ENCODE data around the gene PDE6A.
"Not testable (repeated sequence)": the region's sequence is repeated elsewhere in the genome, so short reads cannot be mapped to it uniquely, and the experiment has no call there.

The PDE6A gene

DNA sequence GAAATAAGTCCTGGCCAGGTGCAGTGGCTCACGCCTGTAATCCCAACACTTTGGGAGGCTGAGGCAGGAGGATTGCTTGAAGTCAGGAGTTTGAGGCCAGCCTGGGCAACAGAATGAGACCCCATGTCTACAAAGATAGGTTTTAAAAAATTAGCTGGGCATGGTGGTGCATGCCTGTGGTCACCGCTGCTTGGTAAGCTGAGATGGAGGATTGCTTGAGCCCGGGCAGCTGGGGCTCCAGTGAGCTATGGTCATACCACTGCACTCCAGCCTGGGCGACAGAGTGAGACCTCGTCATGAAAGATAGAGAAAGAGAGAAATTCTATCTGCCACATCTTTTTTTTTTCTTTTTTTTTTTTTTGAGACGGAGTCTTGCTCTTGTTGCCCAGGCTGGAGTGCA, 86.1 kb downstream of the PDE6A start:
- not testable (repeated sequence) for DNase-seq

DNA sequence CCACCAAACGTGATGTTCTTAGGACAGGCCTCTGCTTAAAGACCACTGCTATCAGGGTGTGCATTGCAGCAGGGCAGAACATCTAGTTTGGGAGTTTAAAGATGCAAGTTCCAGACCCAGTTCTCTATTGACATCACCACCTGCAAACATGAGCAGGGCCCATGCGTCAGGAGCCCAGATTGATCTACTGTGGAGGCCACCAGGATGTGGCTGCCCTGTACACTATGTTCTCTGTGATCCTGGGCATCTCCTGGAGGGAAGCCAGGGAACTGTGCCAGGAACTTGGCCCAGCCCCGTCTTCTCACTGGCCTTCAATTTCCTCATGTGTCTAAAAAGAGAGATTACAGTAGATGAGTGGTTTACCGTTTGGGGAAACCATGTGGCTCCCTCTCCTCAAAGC, 87.1 kb downstream of the PDE6A start:
- no peak for DNase-seq

GRCh38 chr5:149855366-149855765, 89.2 kb downstream of the PDE6A start:
- DNase-seq, result no peak

DNA sequence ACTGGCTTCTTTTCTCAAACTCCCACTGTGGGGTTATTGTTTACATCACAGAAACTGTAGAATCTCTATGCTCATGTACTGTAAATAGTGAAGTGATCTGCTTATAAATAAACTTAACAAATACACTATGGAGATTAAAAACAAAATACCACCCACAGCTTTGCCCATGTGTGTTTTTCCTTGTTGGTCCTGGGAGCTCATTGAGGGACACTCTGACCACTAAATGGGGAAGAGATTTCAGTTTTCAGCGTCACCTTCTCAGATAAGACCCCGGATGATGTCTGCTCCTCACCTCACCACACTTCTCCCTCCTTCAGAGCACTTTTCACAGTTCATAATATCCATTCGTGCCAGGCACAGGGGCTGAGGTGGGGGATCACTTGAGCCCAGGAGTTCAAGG, 89.7 kb downstream of the PDE6A start:
- DNase-seq, result no peak

GRCh38 chr5:149853701-149854100, 90.9 kb downstream of the PDE6A start:
- DNase-seq, result no peak

- no peak for DNase-seq
Measured at GRCh38 chr5:149853331-149853648, 91.3 kb downstream of the PDE6A start.

DNA sequence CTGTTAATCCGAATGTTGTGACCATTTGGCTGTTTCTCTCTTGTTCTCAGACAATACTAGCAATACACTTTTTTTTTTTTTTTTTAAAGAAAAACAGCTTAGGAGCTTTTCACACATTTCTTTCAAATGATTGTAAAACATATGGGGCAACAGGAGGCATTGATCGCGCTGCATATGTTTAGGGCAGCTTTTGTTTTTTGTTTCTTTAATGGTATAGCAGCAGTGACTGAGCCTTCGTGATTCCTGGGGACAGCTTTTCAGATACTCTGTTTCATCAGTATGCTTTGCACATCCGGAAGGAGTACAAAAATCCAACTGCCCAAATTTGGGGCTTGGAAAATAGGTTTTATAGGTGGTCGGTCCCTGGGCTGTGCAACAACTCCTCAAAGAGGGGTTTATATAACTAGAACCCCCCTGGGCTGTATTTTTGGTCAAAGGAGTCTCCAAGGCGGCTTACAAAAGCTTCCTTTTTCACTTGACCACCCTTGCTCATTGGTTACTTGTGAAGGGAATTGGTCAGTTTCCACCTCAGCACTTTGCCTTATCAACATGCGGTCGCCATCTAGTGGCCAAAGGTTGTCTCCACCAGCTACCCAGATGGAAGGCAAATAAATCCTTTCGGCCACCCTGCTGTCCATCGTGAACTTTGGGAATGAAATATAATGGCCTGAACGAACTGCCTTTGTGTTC, 91.8 kb downstream of the PDE6A start:
- peak; percentile 33 for DNase-seq

- no peak for DNase-seq
Measured at GRCh38 chr5:149851211-149851610, 93.4 kb downstream of the PDE6A start.

DNA sequence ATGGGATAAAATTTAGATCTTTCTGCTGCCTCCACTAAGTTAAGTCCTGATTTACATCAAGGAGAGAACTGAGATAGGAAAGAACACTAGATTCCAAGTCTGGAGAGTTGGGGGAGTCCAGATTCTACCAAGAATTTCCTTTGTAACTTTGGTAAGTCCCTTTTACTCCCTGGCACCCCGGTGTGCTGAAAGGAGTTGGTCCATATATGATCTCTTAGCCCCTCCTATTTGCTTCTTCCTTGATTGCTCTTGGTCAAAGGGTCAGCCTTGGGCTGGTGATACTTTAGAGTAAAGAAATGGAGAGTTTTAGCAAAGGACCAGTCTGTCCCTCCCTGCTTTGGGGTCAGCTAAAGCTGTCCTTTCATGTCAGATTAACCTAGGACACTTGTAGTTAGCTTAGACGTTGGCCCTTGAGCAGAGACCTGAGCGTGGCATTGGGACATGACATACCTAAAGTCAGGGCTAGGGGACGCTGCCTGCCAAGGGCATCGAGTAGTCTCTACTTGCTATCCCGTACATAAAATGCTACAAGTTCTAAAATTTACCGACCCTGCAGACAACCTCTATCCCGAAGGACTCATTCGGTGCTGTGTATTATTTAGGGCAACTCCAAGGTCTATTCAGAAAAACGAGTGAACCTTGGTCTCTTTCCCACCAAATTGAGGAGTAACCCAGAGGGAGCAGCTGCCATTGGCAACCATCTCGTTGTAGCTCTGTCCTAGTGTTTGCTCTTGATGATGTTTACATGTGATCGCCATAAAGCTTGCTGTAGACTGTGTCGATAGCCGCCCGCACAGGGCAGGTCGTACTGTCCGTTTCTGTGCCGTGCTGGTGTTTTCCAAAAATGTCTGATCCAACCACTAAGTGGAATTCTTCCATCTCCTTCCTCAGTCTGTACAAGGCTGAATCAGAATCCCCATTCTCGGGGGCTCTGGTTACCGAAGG, 94.4 kb downstream of the PDE6A start:
- no peak for DNase-seq

- no peak for DNase-seq
Measured at GRCh38 chr5:149849280-149849965, 95.2 kb downstream of the PDE6A start.

GRCh38 chr5:149847611-149848010, 97.0 kb downstream of the PDE6A start:
- DNase-seq, result no peak

GRCh38 chr5:149846021-149846420, 98.6 kb downstream of the PDE6A start:
- DNase-seq, result no peak

- no peak for DNase-seq
Measured at GRCh38 chr5:149845601-149846000, 99.0 kb downstream of the PDE6A start.

DNA sequence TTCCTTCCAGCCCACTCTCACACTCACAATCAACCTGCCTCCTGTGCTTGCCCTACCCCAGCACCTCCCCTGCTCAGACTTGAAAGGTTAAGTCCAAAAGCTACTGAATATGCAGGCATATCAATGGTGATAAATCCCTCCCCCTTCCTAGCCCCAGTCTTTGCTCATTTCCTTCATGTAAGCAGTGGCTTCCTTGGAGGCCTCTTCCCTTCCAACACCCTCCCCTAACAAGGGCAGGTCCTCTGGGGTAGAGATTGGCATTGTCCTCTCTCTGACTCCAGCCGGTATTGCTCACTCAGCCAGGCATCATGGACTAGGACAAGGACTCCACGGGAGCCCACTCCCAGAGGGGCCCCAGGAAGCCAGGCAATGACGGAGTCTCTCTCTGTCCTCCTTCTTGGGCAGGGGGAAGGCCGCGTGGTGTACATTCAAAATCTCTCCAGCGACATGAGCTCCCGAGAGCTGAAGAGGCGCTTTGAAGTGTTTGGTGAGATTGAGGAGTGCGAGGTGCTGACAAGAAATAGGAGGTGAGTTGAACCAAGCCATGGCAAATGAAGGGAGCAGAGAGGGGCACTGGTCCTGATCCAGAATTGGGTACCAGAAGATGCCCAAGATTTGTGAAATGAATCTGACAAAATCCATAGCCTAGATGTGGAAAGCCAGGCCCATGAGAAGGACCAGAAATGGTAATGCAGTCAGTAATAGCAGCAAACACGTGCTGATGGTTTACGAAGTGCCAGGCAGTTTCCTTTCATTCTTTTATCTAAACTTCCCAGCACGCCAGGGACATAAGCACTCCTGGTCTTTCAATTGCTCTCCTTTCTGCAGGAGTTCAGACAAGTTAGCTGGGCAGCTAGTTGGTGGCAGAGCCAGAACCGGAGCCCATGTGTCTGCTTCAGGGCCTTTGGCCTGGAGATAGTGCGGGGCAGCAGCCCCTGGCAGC, 102.5 kb downstream of the PDE6A start:
- no peak for DNase-seq

GRCh38 chr5:149840226-149840825, 104.3 kb downstream of the PDE6A start:
- DNase-seq, result no peak

DNA sequence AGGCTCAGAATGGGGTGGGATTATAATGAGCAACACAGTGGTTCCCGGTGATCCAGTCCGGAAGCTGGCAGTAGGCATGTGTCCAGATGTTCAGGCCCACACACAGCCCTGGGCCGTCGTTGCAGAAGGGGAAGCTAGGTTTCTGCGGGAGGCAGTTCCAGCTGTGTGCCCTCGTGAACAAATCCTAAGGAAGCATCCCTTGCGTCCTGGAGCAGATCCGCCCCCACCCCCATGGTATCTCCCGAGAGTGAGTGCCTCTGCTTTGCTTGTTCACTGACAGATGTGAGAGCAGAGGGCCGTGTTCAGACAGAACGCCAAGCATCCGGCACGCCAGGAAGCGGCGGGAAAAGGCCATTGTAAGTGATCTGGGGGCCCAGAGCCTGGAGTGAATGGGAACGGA, 104.8 kb downstream of the PDE6A start:
- DNase-seq, result no peak

DNA sequence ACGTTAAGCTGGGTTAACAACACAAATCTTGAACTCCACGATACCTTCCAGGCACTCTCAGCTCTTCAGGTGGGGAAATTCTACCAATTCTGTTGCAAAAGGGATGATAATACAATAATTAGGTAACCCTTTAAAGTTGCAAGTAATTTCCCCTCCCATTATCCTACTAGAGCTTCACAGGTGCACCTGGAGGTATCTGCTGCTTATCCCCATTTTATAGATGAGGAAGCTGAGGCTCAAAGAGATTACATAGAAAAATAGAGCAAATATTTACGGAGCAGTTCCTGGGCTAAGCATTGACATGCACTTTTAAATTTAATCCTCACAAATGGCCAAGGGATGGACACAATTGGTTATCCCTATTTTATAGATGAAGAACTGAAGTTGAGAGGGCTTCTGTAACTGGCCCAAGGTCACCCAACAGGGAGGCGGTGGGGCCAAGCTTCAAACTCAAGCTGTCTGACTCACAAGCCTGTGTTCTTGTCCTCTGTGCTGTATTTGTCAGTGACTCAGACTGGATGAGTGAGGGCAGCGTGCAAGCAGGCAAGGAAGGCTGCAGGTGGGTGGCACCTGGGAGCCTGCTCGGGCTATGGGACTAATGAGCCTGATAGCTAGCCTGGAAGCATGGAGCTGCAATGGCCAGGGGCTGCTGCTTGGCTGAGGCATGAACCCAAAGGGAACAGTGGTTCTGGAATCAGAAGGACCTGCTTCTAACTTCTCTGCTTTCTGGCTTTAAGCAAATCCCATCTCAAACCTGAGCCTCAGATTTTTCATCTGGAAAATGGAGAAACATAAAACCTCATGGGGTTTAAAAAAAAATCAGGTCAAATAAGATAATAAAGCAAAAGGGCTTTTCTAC, 105.5 kb downstream of the PDE6A start:
- no peak for DNase-seq

- DNase-seq, result no peak
Measured at GRCh38 chr5:149837680-149838269, 106.8 kb downstream of the PDE6A start.

- no peak for DNase-seq
Measured at GRCh38 chr5:149836451-149837139, 108.0 kb downstream of the PDE6A start.

- peak; percentile 18 for DNase-seq
Measured at GRCh38 chr5:149834246-149834855, 110.2 kb downstream of the PDE6A start.
